ENCODE results near the gene MICU1.
A peak's percentile ranks its signal among the peaks of the same experiment; 100 is the strongest.

- peak; percentile 72 for TF ChIP-seq CTCF (conservative IDR thresholded peaks at IDR 0.05)
- TF ChIP-seq EZH2 (IDR thresholded peaks at IDR 0.05; ENCODE audit: low read depth) = no peak
These were observed 297.6 kb downstream of the MICU1 start for GRCh38 chr10:72328045-72328828.

All from PC-9 (cell line).